GM18519 (cell line): ENCODE results near the gene CEP97.

Source experiments
- ATAC-seq: cut with Tn5 transposase; IDR thresholded peaks from one replicate; pipeline ENCODE4 v1.9.1; 2021; ENCODE audit warnings: mild to moderate bottlenecking, moderate library complexity; ENCODE audit not compliant: unreplicated experiment, low FRiP score

The CEP97 gene

DNA sequence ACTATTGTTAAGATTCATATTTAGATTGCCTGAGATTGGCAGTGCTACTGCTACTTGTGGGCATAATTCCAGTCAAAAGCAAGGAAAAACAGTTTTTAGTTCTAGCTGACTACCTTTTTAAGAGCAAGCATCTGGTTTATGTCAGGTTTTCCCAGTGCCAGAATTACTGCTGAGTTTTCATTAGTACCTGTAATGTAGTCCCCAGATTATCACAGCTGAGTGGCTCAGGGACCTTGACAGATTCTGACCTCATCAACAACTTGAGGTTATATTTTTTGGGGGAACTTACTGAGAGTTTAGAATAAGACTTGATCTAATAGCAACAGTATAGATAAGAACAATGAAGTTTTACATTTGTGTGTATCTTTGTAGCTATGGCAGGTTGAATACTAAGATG is 85.6 kb downstream of the CEP97 start:
- ATAC-seq: no peak

DNA sequence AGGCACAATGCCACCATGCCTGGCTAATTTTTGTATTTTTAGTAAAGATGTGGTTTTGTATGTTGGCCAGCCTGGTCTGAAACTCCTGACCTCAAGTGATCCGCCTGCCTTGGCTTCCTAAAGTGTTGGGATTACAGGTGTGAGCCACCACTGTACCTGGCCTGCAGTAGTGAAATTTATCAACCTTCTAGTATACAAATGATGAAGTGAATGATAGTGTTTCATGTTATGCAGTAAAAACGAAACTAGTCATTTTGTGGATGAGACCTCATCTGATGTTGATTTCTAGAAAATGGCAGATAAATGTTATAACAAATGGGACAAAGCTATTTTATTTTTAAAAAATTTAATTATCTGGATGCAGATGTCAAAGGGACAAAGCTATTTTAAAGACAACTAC is 87.5 kb downstream of the CEP97 start:
- no peak for ATAC-seq

DNA sequence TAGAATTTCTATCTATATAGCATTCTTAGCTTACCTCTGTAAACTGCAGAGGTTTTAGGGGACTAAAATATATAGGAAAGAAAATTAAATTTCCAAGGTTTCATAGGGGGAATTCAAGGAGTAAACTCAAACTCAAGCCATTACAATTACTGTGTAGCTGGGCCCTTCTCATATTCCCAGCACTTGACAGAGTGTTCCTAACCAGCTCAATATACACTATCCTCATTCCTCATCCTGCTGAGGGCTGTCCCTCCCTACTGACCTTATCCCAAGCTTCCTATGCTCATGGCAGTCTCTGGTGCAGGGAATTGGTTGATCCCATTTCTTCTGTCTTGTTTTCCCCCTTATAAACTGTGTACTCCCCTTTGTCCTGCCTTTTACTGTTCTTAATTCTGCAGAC is 88.5 kb downstream of the CEP97 start:
- ATAC-seq: no peak

DNA sequence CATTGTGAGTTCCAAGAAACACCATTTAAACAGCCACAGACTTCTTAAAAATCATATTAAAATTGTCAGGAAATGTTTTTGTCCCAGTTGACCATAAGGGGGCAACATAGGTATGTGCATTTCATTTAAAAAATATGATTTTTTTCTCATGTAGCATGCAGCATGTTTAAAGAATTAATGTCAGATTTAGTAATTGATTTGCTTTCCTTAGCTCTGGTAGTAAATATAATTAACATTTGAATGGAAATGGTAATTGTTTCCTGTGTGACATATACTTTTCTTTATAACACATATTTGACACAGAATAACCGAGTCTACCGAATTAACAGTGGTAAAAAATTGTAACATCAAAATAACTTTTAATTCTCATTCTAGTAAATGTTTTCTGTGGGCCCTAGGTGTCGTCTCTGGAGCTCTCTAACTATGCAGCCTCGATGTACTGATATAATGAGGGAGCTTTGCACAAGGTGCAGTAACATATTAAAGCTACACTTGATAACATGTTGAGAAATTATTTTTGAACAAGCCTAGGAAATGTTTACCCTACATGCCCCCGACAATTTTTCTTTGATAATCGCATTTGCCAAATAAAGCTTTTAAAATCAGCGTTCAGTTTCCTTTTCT is 89.5 kb downstream of the CEP97 start:
- ATAC-seq: no peak

DNA sequence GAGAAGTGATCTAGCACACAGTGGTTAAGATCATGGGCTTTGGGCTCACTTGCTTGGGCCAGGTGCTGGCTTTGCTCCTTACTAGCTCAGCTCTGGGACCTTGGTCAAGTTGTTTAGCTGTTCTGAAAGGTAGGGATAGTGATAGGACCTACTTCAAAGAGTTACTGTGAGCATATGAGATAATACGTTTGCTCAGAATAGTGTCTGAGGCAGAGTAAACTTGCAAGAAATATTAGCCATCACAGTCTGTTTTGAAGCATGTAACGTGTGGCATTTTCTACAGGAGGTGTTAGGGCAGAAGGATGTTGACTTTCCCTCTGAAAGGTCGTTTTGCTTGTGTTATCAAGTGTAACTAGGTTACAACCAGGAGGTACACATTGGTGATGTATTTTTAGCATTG is 90.4 kb downstream of the CEP97 start:
- no peak for ATAC-seq

DNA sequence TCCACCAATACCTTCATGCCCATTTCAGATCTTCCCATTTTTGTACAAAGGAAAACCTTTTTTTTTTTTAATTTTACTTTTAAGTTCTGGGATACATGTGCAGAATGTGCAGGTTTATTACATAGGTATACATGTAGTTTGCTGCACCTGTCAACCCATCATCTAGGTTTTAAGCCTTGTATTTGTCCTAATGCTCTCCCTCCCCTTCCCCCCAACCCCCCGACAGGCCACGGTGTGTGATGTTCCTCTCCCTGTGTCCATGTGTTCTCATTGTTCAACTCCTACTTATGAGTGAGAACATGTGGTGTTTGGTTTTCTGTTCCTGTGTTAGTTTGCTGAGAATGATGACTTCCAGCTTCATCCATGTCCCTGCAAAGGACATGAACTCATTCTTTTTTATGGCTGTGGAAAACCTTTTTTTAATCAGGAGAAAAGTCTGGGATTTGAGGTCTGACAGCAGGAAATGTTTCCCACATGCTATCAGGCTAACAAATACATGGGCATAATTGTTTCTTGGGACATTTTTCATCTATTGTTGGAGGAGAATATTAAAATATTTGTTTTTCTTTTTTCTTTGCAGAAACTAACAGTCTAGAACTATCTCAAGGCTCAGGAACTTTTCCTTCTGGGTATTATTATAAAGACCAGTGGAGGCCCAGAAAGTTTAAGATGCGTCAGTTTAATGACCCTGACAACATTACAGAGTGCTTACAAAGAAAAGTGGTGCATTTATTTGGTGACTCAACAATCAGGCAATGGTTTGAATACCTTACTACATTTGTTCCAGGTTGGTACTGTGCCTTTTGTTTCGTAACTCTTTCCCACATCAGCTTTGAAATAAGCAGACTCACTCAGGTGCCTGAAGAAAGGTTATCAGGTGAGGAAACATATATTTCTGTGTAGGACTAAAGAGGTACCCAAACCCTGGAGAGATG is 92.1 kb downstream of the CEP97 start:
- no peak for ATAC-seq

DNA sequence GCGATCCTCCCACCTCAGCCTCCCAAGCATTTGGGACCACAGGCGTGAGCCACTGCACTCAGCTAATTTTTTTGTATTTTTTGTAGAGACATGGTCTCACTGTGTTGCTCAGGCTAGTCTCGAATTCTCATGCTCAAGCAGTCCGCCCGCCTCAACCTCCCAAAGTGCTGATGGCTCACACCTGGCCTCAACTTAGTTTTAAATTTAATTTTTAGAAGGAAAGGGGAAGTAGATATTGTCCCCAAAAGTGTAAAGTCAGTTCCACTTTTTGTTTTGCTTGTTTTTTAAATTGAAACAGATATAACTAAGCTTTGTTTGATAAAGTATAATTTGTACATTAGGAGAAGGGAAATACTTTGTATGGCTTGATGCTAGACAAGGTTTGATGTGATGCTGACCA is 93.6 kb downstream of the CEP97 start:
- ATAC-seq: no peak

DNA sequence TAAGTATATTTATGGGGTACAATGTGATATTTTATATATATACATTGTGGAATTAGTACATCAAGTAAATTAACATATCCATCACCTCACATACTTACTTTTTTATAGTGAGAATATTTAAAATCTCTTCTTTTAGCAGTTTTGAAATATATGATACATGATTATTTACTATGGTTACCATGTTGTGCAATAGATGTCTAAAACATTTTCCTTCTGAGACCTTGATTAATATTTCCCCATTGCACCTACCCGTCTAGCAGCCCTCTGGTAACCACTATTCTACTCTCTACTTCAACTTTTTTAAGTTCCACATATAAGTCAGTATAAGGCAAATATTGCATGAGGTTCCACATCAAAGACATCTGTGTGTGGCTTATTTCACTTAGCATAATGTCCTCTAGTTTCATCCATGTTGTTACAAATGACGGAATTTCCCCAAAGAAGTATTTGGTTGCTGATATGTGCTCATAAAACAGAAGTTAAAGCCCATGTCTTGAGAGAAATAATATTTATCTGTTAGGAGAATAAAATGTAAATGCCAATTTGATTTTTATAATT is 95.3 kb downstream of the CEP97 start:
- peak; percentile 54 for ATAC-seq
